Bronchial epithelial cell (primary cell): ENCODE data around the gene KCNIP1. TPM values are rescaled to one million over a fixed set of nuclear protein-coding genes. Genes with fewer than 3 reads are reported as not detected.

Experiments
- DNase-seq: peaks from one replicate; pipeline ENCODE4 v3.0.0-alpha.2; 2010; ENCODE audit warnings: low read depth
- FAIRE-seq: peaks from 2 replicates; lab custom pipeline; 2011; peaks lifted over from hg19 to GRCh38; lab: Jason Lieb, UNC
- H3K27me3 ChIP-seq: 2 replicates; pipeline ENCODE4 v1.5.1; 2011; ENCODE audit warnings: low read length; ENCODE audit not compliant: control insufficient read depth, insufficient read depth
- H3K36me3 ChIP-seq: 2 replicates; pipeline ENCODE4 v1.5.1; 2011; ENCODE audit warnings: low read length; ENCODE audit not compliant: control insufficient read depth, insufficient read depth
- H3K4me3 ChIP-seq: 2 replicates; pipeline ENCODE4 v1.5.1; 2011; ENCODE audit warnings: mild to moderate bottlenecking, low read depth, low read length, control low read depth
- total RNA-seq: library from RNA; depleted of rRNA; stranded (reverse); fragments of >200 nt; gene quantifications from 2 replicates; pipeline ENCODE4 v1.2.1, GENCODE V29; 2014
- TF ChIP-seq, protein P1 (sequence below): IDR thresholded peaks from 2 replicates; pipeline ENCODE4 v1.5.1; 2011; ENCODE audit warnings: mild to moderate bottlenecking, moderate library complexity, low read length, control low read depth, inconsistent platforms; ENCODE audit not compliant: insufficient read depth, severe bottlenecking

Gene KCNIP1
- total RNA-seq, 1 donor from 2014 or later: under 0.01 TPM

DNA sequence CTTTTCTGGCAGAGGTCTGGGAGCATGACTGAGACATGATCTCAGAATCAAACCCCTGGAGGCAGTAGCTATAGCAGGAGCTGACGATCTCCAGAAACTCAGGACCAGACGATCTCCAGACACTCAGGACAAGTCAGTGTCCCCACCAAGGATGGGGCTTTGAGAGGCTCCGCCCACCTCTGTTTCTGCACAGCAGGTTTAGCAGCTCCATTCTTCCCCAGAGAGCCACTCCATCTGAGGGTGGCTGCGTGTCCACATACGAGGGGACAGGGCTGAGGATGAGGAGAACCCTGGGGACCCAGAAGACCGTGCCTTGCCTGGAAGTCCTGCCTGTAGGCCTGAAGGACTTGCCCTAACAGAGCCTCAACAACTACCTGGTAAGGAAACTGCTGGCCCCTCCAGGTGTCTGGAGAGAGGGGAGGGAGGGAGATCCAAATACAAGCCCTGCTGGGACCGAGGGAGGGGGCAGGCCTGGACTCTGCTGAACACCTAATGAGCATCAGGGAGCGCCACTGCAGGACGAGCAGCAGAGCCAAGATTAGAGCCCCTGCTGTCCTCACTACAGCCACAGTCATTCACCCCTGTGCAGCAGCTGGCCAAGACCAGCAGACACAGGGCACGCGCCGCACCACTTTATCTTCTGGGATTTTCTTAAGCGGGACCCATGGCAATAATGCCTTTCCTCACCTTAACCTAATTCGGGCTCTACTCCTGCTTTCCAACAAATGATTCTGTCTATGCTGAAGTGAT is 279.9 kb downstream of the KCNIP1 start, which contains the start of gene GABRP:
GABRP (plus strand) TSS at position 228 of the 750 bp plus-strand sequence. CDS start 4,891 bp downstream, outside the sequence.
- Histone ChIP-seq H3K4me3 (no peak within 1 kb of the TSS), H3K36me3 (no peaks in the 10 kb centered on the region), H3K27me3 (no peaks in the 10 kb centered on the region)
- FAIRE-seq: no peak
- TF ChIP-seq, protein P1, sequence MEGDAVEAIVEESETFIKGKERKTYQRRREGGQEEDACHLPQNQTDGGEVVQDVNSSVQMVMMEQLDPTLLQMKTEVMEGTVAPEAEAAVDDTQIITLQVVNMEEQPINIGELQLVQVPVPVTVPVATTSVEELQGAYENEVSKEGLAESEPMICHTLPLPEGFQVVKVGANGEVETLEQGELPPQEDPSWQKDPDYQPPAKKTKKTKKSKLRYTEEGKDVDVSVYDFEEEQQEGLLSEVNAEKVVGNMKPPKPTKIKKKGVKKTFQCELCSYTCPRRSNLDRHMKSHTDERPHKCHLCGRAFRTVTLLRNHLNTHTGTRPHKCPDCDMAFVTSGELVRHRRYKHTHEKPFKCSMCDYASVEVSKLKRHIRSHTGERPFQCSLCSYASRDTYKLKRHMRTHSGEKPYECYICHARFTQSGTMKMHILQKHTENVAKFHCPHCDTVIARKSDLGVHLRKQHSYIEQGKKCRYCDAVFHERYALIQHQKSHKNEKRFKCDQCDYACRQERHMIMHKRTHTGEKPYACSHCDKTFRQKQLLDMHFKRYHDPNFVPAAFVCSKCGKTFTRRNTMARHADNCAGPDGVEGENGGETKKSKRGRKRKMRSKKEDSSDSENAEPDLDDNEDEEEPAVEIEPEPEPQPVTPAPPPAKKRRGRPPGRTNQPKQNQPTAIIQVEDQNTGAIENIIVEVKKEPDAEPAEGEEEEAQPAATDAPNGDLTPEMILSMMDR: no peak
- no peak for DNase-seq

DNA sequence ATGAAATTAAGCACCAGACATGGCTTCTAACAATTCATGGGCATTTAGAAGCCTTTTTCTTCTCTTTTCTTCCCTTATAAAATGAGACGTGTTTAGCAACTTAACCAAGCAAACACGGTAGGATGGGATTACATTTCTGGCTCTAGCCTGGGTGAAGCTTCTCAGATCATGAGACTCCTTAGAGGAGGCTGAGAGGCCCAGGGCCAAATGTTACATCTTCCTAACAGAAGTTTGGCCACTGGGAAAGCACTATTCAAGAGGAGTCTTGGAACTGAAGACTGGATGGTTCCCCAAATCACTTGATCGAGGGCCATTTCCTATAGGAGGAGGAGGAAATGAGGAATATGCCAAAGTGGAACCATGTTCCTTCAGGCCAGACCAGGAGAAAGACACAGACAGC is 281.6 kb downstream of the KCNIP1 start:
- no peak overlapping the region for H3K4me3 ChIP-seq
- FAIRE-seq (no peak), DNase-seq (no peak)
- TF ChIP-seq, protein P1: no peak
- no peaks in the 10 kb centered on the region for H3K27me3 ChIP-seq
- H3K36me3 ChIP-seq: no peaks in the 10 kb centered on the region

Other genes starting within 250 kb of the KCNIP1 start
- gene LCP2, start 206.2 kb upstream of the KCNIP1 start, total RNA-seq: not detected in 2 replicates
- gene KCNMB1, start 114.7 kb upstream of the KCNIP1 start, total RNA-seq: not detected in 2 replicates